GM11168 (cell line): ENCODE data around the gene TRIM40.

ENCODE experiments used
- in situ Hi-C: fragments of 300-500 bp; cut with MboI; formaldehyde crosslinking; loops from one replicate; pipeline ENCODE4 v1.12.0; 2022; ENCODE audit warnings: low sequenced_read_pairs; ENCODE audit not compliant: unreplicated experiment

The TRIM40 gene, protein sequence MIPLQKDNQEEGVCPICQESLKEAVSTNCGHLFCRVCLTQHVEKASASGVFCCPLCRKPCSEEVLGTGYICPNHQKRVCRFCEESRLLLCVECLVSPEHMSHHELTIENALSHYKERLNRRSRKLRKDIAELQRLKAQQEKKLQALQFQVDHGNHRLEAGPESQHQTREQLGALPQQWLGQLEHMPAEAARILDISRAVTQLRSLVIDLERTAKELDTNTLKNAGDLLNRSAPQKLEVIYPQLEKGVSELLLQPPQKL

DNA sequence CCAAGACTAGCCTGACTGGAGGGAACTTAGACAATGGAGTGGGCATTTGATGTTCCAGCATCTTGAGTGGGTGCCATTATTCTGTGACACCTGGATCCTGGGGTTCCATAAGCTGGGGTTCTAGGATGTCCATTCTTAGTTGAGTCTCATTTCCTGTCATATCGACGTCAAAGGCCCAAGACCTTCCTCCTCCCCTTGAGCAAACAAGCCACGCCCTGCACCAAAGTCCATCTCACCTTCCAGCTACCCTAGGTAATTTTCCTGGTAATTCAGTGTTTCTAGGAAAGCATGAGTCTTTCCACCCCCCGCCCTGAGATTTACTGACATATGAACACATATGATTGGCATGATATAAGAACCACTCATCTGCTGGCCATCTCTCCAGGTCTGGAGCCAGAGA, at the start of gene TRIM40:
Gene TRIM40 (plus strand): TSS at position 384 of the 400 bp plus-strand sequence. CDS start 897 bp downstream, outside the sequence.
- in situ Hi-C loops = no loop called here

DNA sequence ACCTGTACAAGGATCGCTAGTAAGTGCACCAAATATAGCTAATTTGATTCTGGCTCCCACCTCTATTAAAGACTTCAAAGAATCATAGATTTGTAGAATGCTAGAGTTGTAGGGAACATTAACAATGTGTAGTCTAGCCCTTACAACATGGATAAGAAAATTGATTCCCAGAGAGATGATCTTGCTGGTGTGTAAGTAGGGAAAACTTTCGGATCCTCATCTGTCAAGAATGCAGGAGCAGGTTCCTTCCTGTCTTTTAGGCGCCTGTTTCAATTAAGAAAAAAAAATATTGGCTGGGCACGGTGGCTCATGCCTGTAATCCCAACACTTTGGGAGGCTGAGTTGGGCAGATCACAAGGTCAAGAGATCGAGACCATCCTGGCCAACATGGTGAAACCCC, 48.1 kb upstream of the TRIM40 start:
- in situ Hi-C loops = no loop called here

DNA sequence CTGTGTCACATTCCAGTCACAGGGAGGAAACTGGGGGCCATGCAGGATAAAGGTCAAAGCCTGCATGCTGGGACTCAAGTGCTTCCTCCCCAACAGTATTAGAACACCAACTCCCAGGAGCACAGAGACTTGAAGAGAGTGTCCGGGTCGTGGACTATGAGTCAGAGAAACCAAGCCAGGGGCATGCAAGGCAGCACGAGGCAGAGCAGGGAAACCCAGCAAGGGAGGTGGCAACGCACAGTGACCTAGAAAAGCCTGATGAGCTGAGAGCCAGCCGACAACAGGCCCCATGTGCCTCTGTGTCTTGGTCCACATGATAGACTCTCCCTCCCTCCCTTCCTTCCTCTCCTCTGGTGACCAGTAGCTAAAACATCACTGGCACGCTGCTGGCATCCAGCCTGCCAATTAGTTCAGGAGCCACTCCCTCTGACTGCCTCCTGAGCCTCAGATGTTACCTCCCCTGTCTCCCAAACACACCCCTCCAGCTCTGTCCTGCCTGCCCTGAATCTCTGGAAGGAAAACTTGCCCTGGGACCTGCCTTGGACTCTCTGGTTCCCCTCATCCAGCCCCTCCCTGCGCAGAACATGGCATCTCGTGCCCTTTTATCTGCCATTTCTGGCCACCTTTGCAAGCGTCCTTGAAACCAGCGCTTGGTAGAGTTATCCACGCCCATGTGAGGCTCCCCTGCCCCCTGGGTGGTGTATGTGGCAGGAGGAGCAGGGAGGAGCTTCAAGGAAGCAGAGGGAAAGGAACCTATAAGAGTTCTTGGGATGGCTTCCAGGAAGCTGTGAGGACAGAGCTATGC, 44.2 kb upstream of the TRIM40 start:
- in situ Hi-C loops = no loop called here

DNA sequence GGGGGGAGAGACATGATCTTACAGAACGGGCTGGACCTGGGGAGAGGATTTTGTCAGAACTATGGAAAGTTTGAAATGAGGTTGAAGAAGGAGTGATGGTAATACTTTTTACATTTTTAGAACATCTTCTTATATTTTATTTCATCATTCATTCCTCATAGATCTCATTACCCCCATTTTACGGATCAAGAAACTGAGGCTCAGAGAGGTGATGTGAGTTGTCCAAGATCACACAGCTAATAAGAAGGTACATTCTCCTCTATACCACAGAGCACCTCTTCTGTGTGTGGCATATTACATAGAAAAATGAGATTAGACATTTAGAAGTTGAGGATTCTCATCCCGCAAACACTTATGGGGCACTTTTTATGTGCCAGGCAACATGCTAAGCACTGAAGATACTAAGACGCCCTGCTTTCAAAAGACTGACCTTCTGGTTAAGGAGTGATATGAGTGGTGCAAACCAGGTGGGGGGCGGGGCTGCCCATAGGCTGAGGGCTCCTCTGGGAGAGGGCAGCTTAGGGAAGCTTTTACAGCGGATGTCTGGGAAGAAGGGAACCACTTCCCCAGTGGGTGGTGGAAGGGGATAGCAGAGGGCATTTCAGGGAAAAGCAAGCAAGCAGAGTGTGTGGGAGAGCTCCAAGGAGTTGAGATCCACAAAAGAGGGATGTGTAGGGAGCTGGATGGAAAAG, 42.9 kb upstream of the TRIM40 start:
- in situ Hi-C loops = no loop called here

DNA sequence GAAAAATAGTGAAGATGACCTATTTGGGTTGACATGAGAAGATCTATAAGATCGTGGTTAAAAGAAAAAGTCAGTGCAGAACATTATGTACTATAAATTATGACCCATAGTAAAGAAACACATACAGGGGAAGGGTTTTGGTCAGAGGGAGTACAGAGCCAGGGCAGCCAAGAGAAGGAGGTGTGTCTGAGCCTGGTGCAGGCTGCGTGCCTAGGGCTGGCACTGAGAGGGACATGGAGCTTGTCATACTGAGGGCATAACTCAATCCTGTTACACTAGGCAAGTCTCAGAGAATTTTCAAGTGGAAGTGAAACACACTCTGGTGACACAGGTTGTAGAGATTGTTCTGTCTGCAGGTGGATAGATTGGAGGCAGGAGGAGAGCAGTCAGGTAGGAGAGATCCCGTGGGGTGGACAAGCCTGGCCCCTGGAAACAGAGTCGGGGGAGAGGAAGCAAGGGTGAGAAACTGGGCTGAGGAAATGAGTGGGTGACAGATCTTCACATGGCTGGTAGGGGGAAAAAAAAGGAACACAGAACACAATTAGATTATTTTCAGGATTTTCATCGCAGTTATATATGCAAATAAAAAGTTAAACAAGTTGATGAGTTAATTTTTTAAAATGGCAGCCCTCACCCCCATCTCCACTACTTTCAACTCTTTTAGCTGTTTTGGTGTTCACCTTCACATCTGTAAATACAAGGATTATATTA, 41.8 kb upstream of the TRIM40 start:
- in situ Hi-C loops = no loop called here

DNA sequence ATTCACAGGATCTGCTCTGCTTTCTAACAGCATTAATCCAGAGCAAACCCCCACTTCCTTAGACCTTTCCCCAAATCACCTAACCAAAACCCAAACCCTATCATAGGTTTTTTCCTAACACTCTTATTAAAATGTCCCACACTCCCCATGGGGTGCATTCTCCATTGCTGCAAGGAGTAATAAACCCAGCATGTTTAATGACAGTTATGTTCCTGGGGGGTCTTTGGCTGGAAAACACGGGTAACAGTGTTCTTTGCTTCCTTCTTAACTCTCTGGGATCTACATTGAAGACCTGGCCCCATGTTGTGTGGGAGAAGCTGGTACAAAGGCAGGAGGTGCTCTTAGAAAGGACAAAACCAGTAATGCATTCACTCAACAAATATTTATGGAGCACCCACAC, 39.1 kb upstream of the TRIM40 start:
- in situ Hi-C loops = no loop called here

DNA sequence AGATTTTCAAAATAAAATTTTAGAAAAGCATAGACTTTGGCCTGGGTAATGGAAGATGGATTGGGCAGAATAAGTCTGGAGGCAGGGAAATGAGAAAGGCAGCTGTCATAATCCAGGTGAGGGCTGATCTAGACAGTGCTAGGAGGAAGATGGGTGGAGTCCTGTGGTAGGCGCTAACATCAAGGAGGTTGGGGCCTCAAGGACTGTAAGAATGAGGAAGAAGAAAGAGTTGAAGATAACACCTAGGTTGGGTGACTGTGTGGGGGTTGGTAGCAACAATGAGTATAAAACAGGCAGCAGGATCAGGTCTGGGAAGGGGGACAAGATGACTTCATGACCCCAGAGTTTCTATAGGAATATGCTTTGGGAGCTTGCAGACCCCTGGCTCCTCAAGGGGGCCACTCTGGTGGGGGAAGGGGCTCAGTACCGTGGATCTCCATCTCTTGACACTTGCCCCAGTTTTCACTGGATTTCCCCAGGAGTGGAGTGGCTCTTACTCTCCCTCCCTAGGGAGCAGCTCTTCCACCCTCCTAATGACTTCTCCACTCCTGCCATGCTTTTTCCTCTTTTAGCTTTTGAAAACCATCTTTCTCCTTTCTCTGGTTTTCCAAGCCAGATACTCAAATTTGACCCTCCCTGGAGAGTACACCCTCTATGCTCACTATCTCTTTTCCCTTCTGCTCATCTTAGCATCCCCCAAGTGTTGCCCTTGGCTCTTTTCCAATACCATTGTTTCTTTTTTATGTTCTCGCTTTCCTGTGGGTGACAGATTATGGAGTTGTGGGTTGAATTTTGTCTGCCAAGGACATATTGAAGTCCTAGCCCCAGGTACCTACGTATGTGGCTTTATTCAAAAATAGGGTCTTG, 37.8 kb upstream of the TRIM40 start:
- in situ Hi-C loops = no loop called here

DNA sequence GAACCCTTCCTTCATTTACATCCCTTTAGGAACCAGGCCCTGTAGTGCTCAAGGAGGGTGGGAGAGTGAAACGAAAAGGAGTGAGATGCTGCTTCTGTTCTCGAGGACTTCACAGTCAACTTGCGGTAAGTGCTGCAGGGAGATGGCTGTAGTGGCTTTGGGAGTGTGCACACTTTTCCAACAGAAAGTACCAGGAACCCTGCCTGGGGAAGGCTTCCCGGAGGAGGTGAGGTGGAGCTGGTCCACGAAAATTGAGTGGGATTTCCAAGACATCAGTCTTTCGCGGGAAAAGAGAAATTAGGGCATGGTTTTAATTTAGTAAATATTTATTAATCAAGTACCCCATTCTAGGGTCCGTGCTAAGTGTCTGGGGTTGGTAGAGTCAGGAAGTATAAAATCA, 35.8 kb upstream of the TRIM40 start:
- in situ Hi-C loops = loop anchor here (5.0 kb wide), 1 partner anchor 62 kb away; the partner anchor contains the start of genes TRIM10 and TRIM15

DNA sequence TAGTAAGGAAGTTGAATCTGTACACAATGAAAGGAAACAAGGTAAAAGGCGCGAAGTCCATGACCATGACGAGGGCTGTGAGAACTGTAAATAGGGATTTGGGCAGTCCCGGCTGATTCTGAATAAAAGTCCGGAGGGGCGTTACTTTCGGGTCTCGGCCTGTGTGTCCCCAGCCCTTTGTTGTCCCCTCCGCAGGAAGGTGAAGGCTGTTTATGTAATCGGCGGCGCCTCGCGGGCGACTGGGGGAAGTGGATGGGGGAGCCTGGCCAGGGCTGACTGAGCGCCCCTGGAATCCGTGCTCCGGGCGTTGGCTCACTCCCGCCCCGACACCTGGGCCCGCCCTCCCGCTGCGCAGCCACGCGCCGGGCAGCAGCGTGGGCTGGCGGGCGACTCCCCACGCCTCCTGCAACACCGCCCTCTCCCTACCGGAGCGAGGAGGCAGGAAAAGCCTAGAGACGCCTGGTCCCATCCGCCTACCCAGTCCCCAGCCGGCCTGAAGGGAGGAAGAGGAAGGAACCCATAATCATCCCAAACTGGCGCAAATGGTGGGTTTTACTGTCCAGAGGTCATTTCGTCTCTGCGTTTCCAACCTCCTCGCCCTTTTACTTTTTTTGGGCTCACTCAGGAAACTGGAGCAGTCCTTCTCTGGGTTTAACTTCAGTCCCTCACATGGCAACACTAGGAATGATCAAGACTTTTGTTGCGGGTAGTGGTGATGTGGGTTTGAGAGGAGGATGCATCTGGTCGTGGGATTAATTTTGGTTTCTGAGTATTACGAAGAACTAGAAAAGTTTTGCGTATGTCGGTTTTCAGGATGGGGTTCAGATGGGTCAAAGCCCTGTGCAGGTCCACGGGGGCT, 35.1 kb upstream of the TRIM40 start:
- in situ Hi-C loops = loop anchor here (5.0 kb wide), 1 partner anchor 61 kb away; the partner anchor contains the start of genes TRIM10 and TRIM15

DNA sequence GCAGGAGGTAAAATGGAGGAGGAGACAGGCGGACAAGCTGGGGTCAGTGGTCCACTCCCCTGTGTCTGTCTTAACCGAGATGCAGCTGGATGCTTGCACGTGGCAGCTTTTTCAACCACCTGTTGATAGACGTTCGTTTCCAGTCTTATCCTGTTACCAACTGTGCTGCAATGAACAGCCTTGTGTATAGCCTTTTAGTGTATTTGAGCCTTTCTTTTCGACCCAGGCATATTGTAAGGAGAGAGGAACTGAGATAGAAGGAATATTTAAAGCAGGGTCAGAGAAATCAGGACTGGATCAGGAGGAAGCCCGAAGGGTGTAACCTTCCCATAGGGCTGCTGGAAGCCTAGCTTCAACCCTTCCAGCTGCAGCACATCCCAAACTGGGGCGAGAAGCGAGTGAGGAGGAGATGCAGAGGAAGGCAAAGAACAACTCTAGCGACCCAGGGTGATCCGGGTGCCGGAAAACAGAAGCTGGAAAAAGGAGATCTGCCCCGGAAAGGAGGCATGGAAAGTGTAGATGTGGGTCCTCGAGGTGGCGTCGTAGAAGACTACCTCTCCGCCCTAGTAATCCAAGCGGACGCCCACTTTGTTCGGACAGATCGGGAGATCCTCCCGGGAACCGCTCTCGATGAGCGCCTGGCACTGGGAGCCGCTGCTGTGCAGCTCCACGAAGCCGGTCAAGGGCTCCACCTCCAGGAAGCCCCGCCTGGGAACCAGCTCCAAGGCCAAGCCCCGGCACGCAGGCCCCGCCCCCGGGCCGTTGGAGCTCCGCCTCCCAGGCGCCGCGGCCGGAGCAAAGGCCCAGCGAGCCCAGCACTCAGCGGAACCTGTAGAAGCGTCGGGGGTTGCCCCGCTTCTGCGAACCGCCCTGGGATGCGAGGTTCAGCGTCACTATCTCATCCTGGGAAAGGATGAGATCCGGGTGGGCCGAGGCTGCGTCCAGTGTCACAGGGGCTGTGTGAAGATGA, 34.2 kb upstream of the TRIM40 start:
- in situ Hi-C loops = loop anchor here (5.0 kb wide), 1 partner anchor 61 kb away; the partner anchor contains the start of genes TRIM10 and TRIM15

DNA sequence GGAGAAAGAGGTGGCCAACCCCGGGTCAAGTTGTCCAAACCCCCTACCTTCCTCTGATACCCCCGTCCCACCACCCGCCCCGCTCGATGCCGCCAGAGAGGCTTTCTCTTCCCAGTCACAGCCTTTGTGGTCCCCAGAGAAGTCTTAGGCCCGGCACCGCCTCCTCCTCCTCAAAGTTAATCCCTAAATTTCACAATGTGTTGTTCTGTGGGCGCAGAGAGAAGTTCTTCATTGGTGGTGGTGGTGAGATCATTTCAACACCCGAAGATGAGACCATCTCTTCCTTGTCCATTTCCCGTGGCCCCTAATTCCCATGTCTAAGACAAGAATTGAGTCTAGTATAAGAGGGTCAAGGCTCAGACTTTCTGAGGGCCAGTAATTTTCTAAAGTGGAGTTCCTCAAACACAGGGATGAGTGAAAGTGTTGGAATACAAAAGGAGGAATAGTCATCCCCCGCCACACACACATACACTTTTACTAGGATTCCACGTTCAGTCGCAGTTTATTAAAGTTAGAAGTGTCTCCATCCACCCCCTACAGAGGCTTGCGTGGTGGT, 33.4 kb upstream of the TRIM40 start:
- in situ Hi-C loops = loop anchor here (5.0 kb wide), 1 partner anchor 60 kb away; the partner anchor contains the start of genes TRIM10 and TRIM15

DNA sequence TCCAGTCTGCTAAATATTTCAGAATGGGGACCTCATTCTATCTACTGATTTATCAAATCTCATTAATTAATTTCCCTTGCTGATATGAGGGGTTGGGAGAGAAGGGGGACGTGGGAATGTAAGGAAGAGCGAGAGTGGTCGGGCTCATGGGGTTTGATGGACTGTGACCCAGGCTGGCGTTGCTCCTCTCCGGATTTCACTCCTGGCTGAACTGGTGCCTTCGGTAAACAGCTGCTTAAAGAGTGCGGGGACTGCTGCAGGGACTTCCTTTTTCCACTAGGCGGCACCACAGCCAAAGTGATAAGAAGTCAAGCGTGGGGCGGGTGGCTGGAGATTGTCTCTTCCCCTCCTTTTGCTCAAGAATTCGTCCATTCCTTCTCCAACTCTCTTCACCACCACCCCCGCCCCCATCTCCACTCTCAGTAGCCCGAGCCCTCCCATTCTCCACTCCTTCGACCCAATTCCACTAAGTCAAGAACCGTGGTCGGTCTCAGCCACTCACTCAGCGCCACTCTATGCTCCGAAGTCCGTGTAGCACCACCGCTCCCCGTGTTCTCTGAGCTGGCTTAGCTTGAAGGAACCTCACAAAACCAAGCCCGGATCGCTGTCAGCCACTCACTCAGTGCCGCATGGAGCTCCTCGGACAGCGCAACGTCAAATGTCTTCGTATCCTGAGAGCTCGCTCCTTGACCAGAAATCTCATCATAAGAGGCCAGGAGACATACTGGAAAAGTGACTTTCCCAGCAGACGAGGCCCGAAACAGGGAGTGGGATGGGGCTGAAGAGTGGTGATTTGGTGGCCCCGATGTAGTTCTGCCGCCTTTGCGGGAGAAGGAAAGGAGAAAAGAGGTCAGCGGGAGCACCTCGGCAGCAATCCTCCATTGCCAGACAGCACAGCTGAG, 32.7 kb upstream of the TRIM40 start:
- in situ Hi-C loops = loop anchor here (5.0 kb wide), 1 partner anchor 59 kb away; the partner anchor contains the start of genes TRIM10 and TRIM15

DNA sequence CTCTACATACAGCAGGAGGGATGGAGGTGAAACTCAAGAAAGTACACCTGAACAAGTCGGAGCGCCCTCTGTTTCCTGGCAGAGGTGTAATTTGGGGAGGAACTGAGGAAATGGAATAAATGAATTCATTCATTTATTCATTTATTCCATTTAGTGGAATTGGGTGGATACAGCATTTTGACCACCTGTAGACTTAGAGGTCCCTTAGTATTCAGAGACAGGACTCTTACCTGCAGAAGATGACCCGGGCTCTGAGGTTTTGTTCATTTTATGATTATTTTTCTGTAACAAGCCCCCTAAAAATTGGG, 32.1 kb upstream of the TRIM40 start:
- in situ Hi-C loops = loop anchor here (5.0 kb wide), 1 partner anchor 58 kb away; the partner anchor contains the start of genes TRIM10 and TRIM15

DNA sequence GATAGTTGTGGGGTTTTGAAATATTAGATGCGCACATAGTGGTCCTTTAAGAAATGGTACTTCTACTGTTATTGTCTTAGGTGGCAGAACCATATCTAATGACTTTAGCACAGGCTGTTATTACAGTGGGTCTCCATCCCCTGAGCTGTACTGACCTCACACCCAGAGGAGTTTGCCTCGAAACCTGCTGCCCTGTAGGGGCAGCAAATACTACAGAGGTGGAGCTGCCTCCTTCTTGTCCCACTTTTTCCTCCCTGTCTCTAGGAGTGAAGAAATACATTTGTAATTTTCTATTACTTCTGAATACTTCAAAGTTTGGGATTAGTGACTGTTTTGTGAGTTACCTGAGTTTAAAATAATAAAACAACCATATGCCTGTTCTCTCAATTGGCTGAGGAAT, 31.3 kb upstream of the TRIM40 start:
- in situ Hi-C loops = loop anchor here (5.0 kb wide), 1 partner anchor 58 kb away; the partner anchor contains the start of genes TRIM10 and TRIM15

DNA sequence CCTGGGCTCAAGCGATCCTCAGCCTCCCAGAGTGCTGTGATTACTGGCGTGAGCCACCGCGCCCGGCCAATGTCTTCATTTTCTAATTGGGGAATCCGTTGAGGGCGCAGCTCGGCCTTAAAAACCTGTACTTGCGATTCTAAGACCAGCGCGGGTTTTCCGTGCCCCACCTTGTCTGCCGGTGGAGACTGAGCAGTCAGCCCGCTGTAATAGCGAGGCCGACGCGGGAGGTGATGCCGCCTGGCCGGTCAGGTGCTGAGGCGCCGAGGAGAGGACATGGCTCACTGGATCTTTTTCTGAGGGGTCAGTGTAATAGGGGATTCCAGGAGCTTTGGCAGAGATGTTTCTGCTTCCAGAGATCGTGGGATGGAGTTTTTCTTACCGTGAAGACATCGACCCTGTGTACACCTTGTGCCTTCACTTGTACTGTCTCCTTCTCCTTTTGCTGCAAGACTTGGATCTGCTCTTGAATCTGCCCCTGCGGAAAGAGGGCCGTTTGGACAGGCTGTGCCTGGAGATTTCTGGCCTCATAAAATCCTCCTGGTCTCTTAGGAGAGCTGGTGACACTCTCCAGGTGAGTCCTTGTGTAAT, 24.6 kb upstream of the TRIM40 start:
- in situ Hi-C loops = no loop called here
